GM23338 (cell line): ENCODE results near the gene WDR37. TPM values are rescaled to one million over a fixed set of nuclear protein-coding genes. Genes with fewer than 3 reads are reported as not detected.

ENCODE experiments used
- ATAC-seq: fragments of 200-7000 bp; cut with Tn5 transposase; 3 replicates; pipeline ENCODE4 v1.9.1; 2020
- DNase-seq: peaks from one replicate; pipeline ENCODE4 v3.0.0-alpha.2; 2015; ENCODE audit warnings: low spot score
- H2AFZ ChIP-seq: fragments of 200-600 bp; sonication (generic); 2 replicates; pipeline ENCODE4 v1.8.0; 2016; ENCODE audit warnings: antibody characterized with exemption, mild to moderate bottlenecking, moderate library complexity
- H3F3A ChIP-seq: fragments of 200-600 bp; sonication (generic); replicated peaks from 2 replicates; pipeline ENCODE4 v1.8.0; 2017; ENCODE audit warnings: antibody characterized with exemption, mixed run types, low read depth
- H3K27ac ChIP-seq: fragments of 200-600 bp; sonication (generic); 2 replicates; pipeline ENCODE4 v1.6.1; 2016; ENCODE audit warnings: low read depth
- H3K27me3 ChIP-seq: fragments of 200-600 bp; sonication (generic); 2 replicates; pipeline ENCODE4 v1.8.0; 2016; ENCODE audit warnings: mild to moderate bottlenecking, mixed run types, moderate library complexity; ENCODE audit not compliant: insufficient read depth
- H3K36me3 ChIP-seq: fragments of 200-600 bp; sonication (generic); 2 replicates; pipeline ENCODE4 v1.8.0; 2016; ENCODE audit warnings: mild to moderate bottlenecking; ENCODE audit not compliant: insufficient read depth
- H3K4me1 ChIP-seq: fragments of 200-600 bp; sonication (generic); 2 replicates; pipeline ENCODE4 v1.8.0; 2016; ENCODE audit warnings: mild to moderate bottlenecking, moderate library complexity; ENCODE audit not compliant: insufficient read depth
- H3K4me2 ChIP-seq: fragments of 200-600 bp; sonication (generic); 2 replicates; pipeline ENCODE4 v1.7.1; 2017; ENCODE audit warnings: mixed run types
- H3K4me3 ChIP-seq: fragments of 200-600 bp; sonication (generic); 2 replicates; pipeline ENCODE4 v1.6.1; 2016; ENCODE audit warnings: mixed run types
- H3K79me2 ChIP-seq: fragments of 200-600 bp; sonication (generic); replicated peaks from 2 replicates; pipeline ENCODE4 v1.8.0; 2017; ENCODE audit warnings: mild to moderate bottlenecking; ENCODE audit not compliant: insufficient read depth
- H3K9me2 ChIP-seq: fragments of 200-600 bp; sonication (generic); 2 replicates; pipeline ENCODE4 v1.8.0; 2017; ENCODE audit not compliant: insufficient read depth
- H4K20me1 ChIP-seq: fragments of 200-600 bp; sonication (generic); replicated peaks from 2 replicates; pipeline ENCODE4 v1.8.0; 2017; ENCODE audit warnings: mild to moderate bottlenecking; ENCODE audit not compliant: insufficient read depth
- H3K27ac Mint-ChIP-seq: 2 replicates; pipeline ENCODE4 v1.8.0; 2020; ENCODE audit warnings: inconsistent platforms, mild to moderate bottlenecking, moderate library complexity, mixed read lengths
- H3K27me3 Mint-ChIP-seq: 3 replicates; pipeline ENCODE4 v1.8.0; 2022; ENCODE audit warnings: low read depth, mild to moderate bottlenecking, moderate library complexity, mixed read lengths, inconsistent platforms; ENCODE audit not compliant: insufficient read depth, poor library complexity
- H3K36me3 Mint-ChIP-seq: 3 replicates; pipeline ENCODE4 v1.8.0; 2021; ENCODE audit warnings: low read depth, mild to moderate bottlenecking, inconsistent platforms, moderate library complexity, mixed read lengths
- H3K4me1 Mint-ChIP-seq: 3 replicates; pipeline ENCODE4 v1.8.0; 2020; ENCODE audit warnings: mild to moderate bottlenecking, inconsistent platforms, mixed read lengths
- H3K4me3 Mint-ChIP-seq: 3 replicates; pipeline ENCODE4 v1.8.0; 2021; ENCODE audit warnings: moderate library complexity, mild to moderate bottlenecking, inconsistent platforms, mixed read lengths
- H3K9me3 Mint-ChIP-seq: 3 replicates; pipeline ENCODE4 v1.8.0; 2020; ENCODE audit warnings: moderate library complexity, mild to moderate bottlenecking, inconsistent platforms, mixed read lengths
- CREB1 ChIP-seq: fragments of 250-450 bp; sonication (Bioruptor Pico); IDR thresholded peaks from 2 replicates; pipeline ENCODE4 v1.5.0; 2020; ENCODE audit warnings: low read depth, mild to moderate bottlenecking, moderate library complexity
- CTCF ChIP-seq, 2 experiments: fragments of 200-600 bp in 1 of 2; sonication (generic) in 1 of 2; conservative IDR thresholded peaks; 2 replicates each; pipeline versions ENCODE4 v1.5.1 to v1.6.1; 2016 to 2017; ENCODE audit warnings: antibody characterized with exemption in 2 of 2, low read depth in 2 of 2, mild to moderate bottlenecking in 2 of 2, moderate library complexity in 1 of 2
- ETS1 ChIP-seq: IDR thresholded peaks from 2 replicates; pipeline ENCODE4 v1.6.1; 2016; ENCODE audit warnings: antibody characterized with exemption
- EZH2phosphoT487 ChIP-seq: fragments of 200-600 bp; sonication (generic); IDR thresholded peaks from one replicate; pipeline ENCODE4 v1.8.1; 2018; ENCODE audit warnings: antibody characterized with exemption; ENCODE audit not compliant: unreplicated experiment
- JUNB ChIP-seq: IDR thresholded peaks from one replicate; pipeline ENCODE4 v1.6.1; 2016; ENCODE audit warnings: antibody characterized with exemption; ENCODE audit not compliant: unreplicated experiment
- POLR2AphosphoS5 ChIP-seq: IDR thresholded peaks from 2 replicates; pipeline ENCODE4 v1.6.1; 2016; ENCODE audit warnings: antibody characterized with exemption, low read depth
- REST ChIP-seq: IDR thresholded peaks from one replicate; pipeline ENCODE4 v1.6.1; 2018; ENCODE audit warnings: antibody characterized with exemption; ENCODE audit not compliant: unreplicated experiment
- STAT1 ChIP-seq: IDR thresholded peaks from one replicate; pipeline ENCODE4 v1.6.1; 2016; ENCODE audit warnings: antibody characterized with exemption; ENCODE audit not compliant: unreplicated experiment
- ZNF114 ChIP-seq: fragments of 250-450 bp; sonication (Bioruptor Pico); IDR thresholded peaks from 2 replicates; pipeline ENCODE4 v1.5.0; 2020; ENCODE audit warnings: mild to moderate bottlenecking, moderate library complexity
- ZNF462 ChIP-seq: fragments of 250-450 bp; sonication (Bioruptor Pico); IDR thresholded peaks from 2 replicates; pipeline ENCODE4 v1.5.0; 2020; ENCODE audit warnings: mild to moderate bottlenecking, moderate library complexity
- polyA plus RNA-seq: library from polyadenylated mRNA; unstranded; fragments of >200 nt; fragmentation: Nextera tagmentation; extraction: Ambion mirVana; gene quantifications from 2 replicates; pipeline ENCODE4 v1.2.1, GENCODE V29; 2016
- total RNA-seq: library from RNA; depleted of rRNA; stranded (reverse); fragments of >200 nt; shearing (Covaris generic); gene quantifications from 2 replicates; pipeline ENCODE4 v1.2.3, GENCODE V29; 2014

The WDR37 gene
- total and polyA plus RNA-seq, 2 experiments from 2014 or later = 6.0 to 10.2 TPM

GRCh38 chr10:1085258-1085657 is 29.1 kb downstream of the WDR37 start:
- peaks cover 14% of the 10 kb centered on the region; the same call in 1 of the 2 replicates for H4K20me1 ChIP-seq
- H3F3A ChIP-seq = no peaks in the 10 kb centered on the region
- TF ChIP-seq POLR2AphosphoS5 (no peak), CTCF (conservative IDR thresholded peaks at IDR 0.05; ENCODE audit: low read depth in 2 of 2) (no peak), CREB1 (CRISPR knock-in tag) (no peak), JUNB (no peak), ETS1 (no peak), ZNF114 (CRISPR knock-in tag) (no peak), STAT1 (no peak), REST (no peak), ZNF462 (CRISPR knock-in tag) (no peak), EZH2phosphoT487 (no peak)
- H3K79me2 ChIP-seq = no peaks in the 10 kb centered on the region
- Mint-ChIP-seq H3K4me1 (no peaks in the 10 kb centered on the region), H3K4me3 (no peak overlapping the region), H3K27me3 (peaks cover 10% of the 10 kb centered on the region), H3K36me3 (peaks cover 36% of the 10 kb centered on the region), H3K27ac (no peak overlapping the region), H3K9me3 (no peaks in the 10 kb centered on the region)
- no peak overlapping the region for H3K4me2 ChIP-seq
- no peak overlapping the region for H3K4me3 ChIP-seq
- no peaks in the 10 kb centered on the region for H3K9me2 ChIP-seq
- no peaks in the 10 kb centered on the region for H3K4me1 ChIP-seq
- peaks cover 13% of the 10 kb centered on the region for H3K36me3 ChIP-seq
- H3K27me3 ChIP-seq = no peaks in the 10 kb centered on the region
- H2AFZ ChIP-seq = no peak overlapping the region
- no peak overlapping the region for H3K27ac ChIP-seq
- DNase-seq (no peak), ATAC-seq (no peak)
